Common myeloid progenitor, CD34-positive (primary cell): ENCODE results near the gene FKBP11.

Source experiments
- CTCF ChIA-PET: fragments of 350-600 bp; sonication (Branson Sonifier 250); formaldehyde crosslinking; loops from one replicate; lab custom pipeline; 2021; ENCODE audit warnings: antibody characterized with exemption; lab: Charles Lee
- POLR2A ChIA-PET: fragments of 350-600 bp; sonication (Branson Sonifier 250); formaldehyde crosslinking; loops from one replicate; lab custom pipeline; 2021; ENCODE audit warnings: antibody characterized with exemption; lab: Charles Lee
- DNase-seq, 3 donors: peaks; one replicate each; pipeline versions ENCODE4 v3.0.0 to v3.0.0-alpha.2; 2013
- H3K27ac ChIP-seq, 2 experiments: 1 replicate in 1 of 2; 2 replicates in 1 of 2; pipeline ENCODE4 v1.7.0; 2013; ENCODE audit warnings: inconsistent platforms in 2 of 2, low read length in 2 of 2, mild to moderate bottlenecking in 2 of 2, low read depth in 1 of 2, moderate library complexity in 1 of 2; ENCODE audit not compliant: severe bottlenecking in 2 of 2, insufficient read depth in 1 of 2, poor library complexity in 1 of 2
- H3K27me3 ChIP-seq, 5 experiments: replicated peaks in 2 of 5; 1 replicate in 3 of 5; 2 replicates in 2 of 5; pipeline versions ENCODE4 v1.6.1 to v1.7.0; 2013; ENCODE audit warnings: low read length in 4 of 5, mild to moderate bottlenecking in 2 of 5, moderate library complexity in 2 of 5, inconsistent platforms in 1 of 5; ENCODE audit not compliant: insufficient read depth in 5 of 5, control insufficient read depth in 4 of 5
- H3K36me3 ChIP-seq, 4 experiments: 1 replicate in 2 of 4; 2 replicates in 2 of 4; pipeline versions ENCODE4 v1.6.1 to v1.7.0; 2013; ENCODE audit warnings: low read length in 3 of 4, control low read depth in 1 of 4, mild to moderate bottlenecking in 1 of 4; ENCODE audit not compliant: control insufficient read depth in 4 of 4, insufficient read depth in 4 of 4
- H3K4me1 ChIP-seq, 4 experiments: 1 replicate in 3 of 4; 2 replicates in 1 of 4; pipeline versions ENCODE4 v1.6.1 to v1.7.1; 2013; ENCODE audit warnings: low read length in 3 of 4, mild to moderate bottlenecking in 3 of 4, control low read depth in 1 of 4, inconsistent platforms in 1 of 4, moderate library complexity in 1 of 4; ENCODE audit not compliant: control insufficient read depth in 4 of 4, insufficient read depth in 4 of 4; ENCODE audit errors: control extremely low read depth in 1 of 4
- H3K4me3 ChIP-seq, 7 experiments: 1 replicate in 4 of 7; 2 replicates in 3 of 7; pipeline versions ENCODE4 v1.5.1 to v1.7.0; 2013; ENCODE audit warnings: mild to moderate bottlenecking in 7 of 7, low read length in 6 of 7, moderate library complexity in 6 of 7, inconsistent platforms in 2 of 7, low read depth in 2 of 7, control low read depth in 1 of 7; ENCODE audit not compliant: insufficient read depth in 4 of 7, control insufficient read depth in 1 of 7; ENCODE audit errors: extremely low read depth in 1 of 7
- H3K9me3 ChIP-seq, 5 experiments: 1 replicate in 4 of 5; 2 replicates in 1 of 5; pipeline versions ENCODE4 v1.6.1 to v1.7.1; 2013; ENCODE audit warnings: low read length in 4 of 5, mild to moderate bottlenecking in 2 of 5, inconsistent platforms in 1 of 5, low read depth in 1 of 5, moderate library complexity in 1 of 5; ENCODE audit not compliant: control insufficient read depth in 4 of 5, insufficient read depth in 2 of 5; ENCODE audit errors: control extremely low read depth in 1 of 5
- WGBS: methylation state at CpG from one replicate; pipeline ENCODE4 v1.1.5; 2013; ENCODE audit not compliant: insufficient coverage; 5-methylcytosine and 5-hydroxymethylcytosine counted together

FKBP11 gene

GRCh38 chr12:48907245-48907644, 18.0 kb downstream of the FKBP11 start:
- no peaks in the 10 kb centered on the region for H3K27me3 ChIP-seq
- WGBS, result 70% methylated on average over 2 of the region's 3 CpGs
- H3K4me1 ChIP-seq, result peaks cover 0 to 13% (median 12%) of the 10 kb centered on the region in 4 experiments
- no peak overlapping the region for H3K27ac ChIP-seq
- CTCF ChIA-PET, result interaction anchor here (1.4 kb wide), 1 partner anchor 14 kb away, joined by 6 read pairs; no protein-coding TSS in a partner anchor
- H3K4me3 ChIP-seq, result no peak overlapping the region
- H3K36me3 ChIP-seq, result no peaks in the 10 kb centered on the region
- POLR2A ChIA-PET, result no interaction called here
- no peak for DNase-seq
- H3K9me3 ChIP-seq, result no peaks in the 10 kb centered on the region

GRCh38 chr12:48903982-48904411, 21.3 kb downstream of the FKBP11 start:
- H3K4me1 ChIP-seq, result peaks cover 0 to 13% (median 12%) of the 10 kb centered on the region in 4 experiments
- ChIA-PET POLR2A (interaction anchor here (0.5 kb wide), 1 partner anchor 13 kb away, joined by 4 read pairs; no protein-coding TSS in a partner anchor), CTCF (interaction anchor here (0.5 to 6.3 kb wide), 18 partner anchors 10 to 227 kb away, joined by 3 to 54 read pairs (median 4); partner anchors contain the start of genes DDX23 and FKBP11)
- peak overlapping the region in 1 of 2 experiments; percentile 69 for H3K27ac ChIP-seq
- WGBS, result 0% methylated on average over 10 of the region's 19 CpGs
- H3K27me3 ChIP-seq, result peaks cover 0 to 2% (median 0%) of the 10 kb centered on the region in 5 experiments
- no peaks in the 10 kb centered on the region for H3K9me3 ChIP-seq
- H3K4me3 ChIP-seq, result peak overlapping the region in 6 of 7 experiments; percentile 48 to 77 (median 66)
- DNase-seq, result peak; percentile 90 to 94 (median 93)
- H3K36me3 ChIP-seq, result no peaks in the 10 kb centered on the region

DNA sequence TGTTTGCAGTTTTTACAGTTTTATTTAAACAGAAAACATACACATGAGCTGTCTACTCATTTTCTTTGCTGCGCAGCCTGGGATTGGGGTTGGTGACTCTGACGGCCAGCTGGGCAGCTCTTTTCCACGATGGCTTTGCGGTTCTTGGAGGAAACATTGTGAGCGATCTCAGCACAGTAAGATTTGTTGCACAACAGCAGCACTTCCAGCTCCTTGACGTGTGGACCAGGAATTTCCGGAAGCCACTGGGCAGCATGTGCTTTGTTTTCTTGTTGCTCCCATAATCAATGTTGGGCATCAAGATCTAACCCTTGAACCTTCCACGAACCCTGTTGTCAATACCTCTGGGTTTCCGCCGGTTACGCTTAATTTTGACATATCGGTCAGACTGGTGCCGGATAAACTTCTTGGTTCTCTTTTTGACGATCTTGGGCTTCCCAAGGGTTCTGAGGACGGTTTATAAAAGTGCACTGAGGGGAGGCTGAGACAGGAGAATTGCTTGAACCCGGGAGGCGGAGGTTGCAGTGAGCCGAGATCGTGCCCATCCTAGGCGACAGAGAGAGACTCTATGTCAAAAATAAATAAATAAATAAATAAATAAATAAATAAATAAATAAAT, 21.8 kb downstream of the FKBP11 start:
- POLR2A ChIA-PET, result interaction anchor here (0.5 kb wide), 1 partner anchor 14 kb away, joined by 4 read pairs; no protein-coding TSS in a partner anchor
- H3K4me3 ChIP-seq, result peak overlapping the region in 5 of 7 experiments; percentile 4 to 77 (median 66)
- DNase-seq, result peak in 1 of 3 donors; percentile 15
- peaks cover 0 to 13% (median 12%) of the 10 kb centered on the region in 4 experiments for H3K4me1 ChIP-seq
- peaks cover 0 to 2% (median 0%) of the 10 kb centered on the region in 5 experiments for H3K27me3 ChIP-seq
- no peaks in the 10 kb centered on the region for H3K36me3 ChIP-seq
- H3K9me3 ChIP-seq, result no peaks in the 10 kb centered on the region
- CTCF ChIA-PET, result interaction anchor here (0.6 to 6.3 kb wide), 22 partner anchors 9 to 164 kb away, joined by 3 to 54 read pairs (median 5); partner anchors contain the start of genes DDX23, FKBP11 and RND1
- H3K27ac ChIP-seq, result no peak overlapping the region
- WGBS, result 35% methylated on average over 15 of the region's 20 CpGs

DNA sequence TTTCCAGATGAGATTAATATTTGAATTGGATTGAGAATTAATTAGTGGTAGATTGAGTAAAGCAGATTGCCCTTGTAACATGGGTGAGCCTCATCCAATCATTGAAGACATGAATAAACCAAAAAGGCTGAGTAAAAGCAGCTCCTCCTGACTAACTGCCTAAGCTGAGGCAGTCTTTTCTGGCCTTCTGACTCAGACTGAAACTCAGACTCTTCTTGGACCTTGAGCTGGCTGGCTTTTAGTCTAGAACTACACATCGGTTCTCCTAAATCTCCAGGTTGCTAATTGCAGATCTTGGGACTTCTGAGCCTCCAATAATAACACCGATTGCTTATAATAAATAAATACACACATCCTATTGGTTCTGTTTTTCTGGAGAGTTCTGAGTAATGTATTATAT, 24.0 kb downstream of the FKBP11 start:
- CTCF ChIA-PET, result interaction anchor here (0.9 to 6.3 kb wide), 10 partner anchors 9 to 93 kb away, joined by 3 to 54 read pairs (median 10); partner anchors contain the start of genes DDX23 and FKBP11
- no peaks in the 10 kb centered on the region for H3K36me3 ChIP-seq
- no peak overlapping the region for H3K4me3 ChIP-seq
- no peaks in the 10 kb centered on the region for H3K9me3 ChIP-seq
- no peak for DNase-seq
- H3K4me1 ChIP-seq, result peaks cover 0 to 13% (median 12%) of the 10 kb centered on the region in 4 experiments
- H3K27ac ChIP-seq, result no peak overlapping the region
- POLR2A ChIA-PET, result interaction anchor here (0.7 kb wide), 1 partner anchor 18 kb away, joined by 3 read pairs; no protein-coding TSS in a partner anchor
- H3K27me3 ChIP-seq, result peaks cover 0 to 2% (median 0%) of the 10 kb centered on the region in 5 experiments
- no CpG with 5 or more reads among the region's 2 CpGs for WGBS

- WGBS, result 67% methylated on average over 1 of the region's 2 CpGs
- POLR2A ChIA-PET, result no interaction called here
- H3K36me3 ChIP-seq, result no peaks in the 10 kb centered on the region
- H3K27me3 ChIP-seq, result peaks cover 0 to 2% (median 0%) of the 10 kb centered on the region in 5 experiments
- CTCF ChIA-PET, result interaction anchor here (0.6 to 6.3 kb wide), 8 partner anchors 9 to 95 kb away, joined by 3 to 54 read pairs (median 7); no protein-coding TSS in a partner anchor
- H3K9me3 ChIP-seq, result no peaks in the 10 kb centered on the region
- no peak for DNase-seq
- no peak overlapping the region for H3K4me3 ChIP-seq
- H3K27ac ChIP-seq, result no peak overlapping the region
- peaks cover 0 to 13% (median 12%) of the 10 kb centered on the region in 4 experiments for H3K4me1 ChIP-seq
Observed at GRCh38 chr12:48899651-48900050, 25.6 kb downstream of the FKBP11 start.

GRCh38 chr12:48894271-48894670, 31.0 kb downstream of the FKBP11 start:
- Histone ChIP-seq H3K27ac (no peak overlapping the region), H3K4me1 (peaks cover 0 to 7% (median 2%) of the 10 kb centered on the region in 4 experiments), H3K36me3 (no peaks in the 10 kb centered on the region), H3K9me3 (no peaks in the 10 kb centered on the region), H3K27me3 (peaks cover 3 to 20% (median 5%) of the 10 kb centered on the region in 5 experiments), H3K4me3 (no peak overlapping the region)
- no CpG with 5 or more reads among the region's 1 CpG for WGBS
- POLR2A ChIA-PET, result no interaction called here
- DNase-seq, result no peak
- CTCF ChIA-PET, result interaction anchor here (0.9 to 3.2 kb wide), 5 partner anchors 9 to 41 kb away, joined by 3 to 14 read pairs (median 3); a partner anchor contains a TSS
